Upper lobe of right lung (tissue), 1 donor: ENCODE data around the gene ELF4. TPM values are rescaled to one million over a fixed set of nuclear protein-coding genes. Genes with fewer than 3 reads are reported as not detected.
"Not testable (repeated sequence)": the region's sequence is repeated elsewhere in the genome, so short reads cannot be mapped to it uniquely, and the experiment has no call there.

Source experiments
- ATAC-seq: fragments of 200-7000 bp; cut with Tn5 transposase; one replicate; pipeline ENCODE4 v1.9.1; 2020; ENCODE audit warnings: mild to moderate bottlenecking, moderate library complexity
- DNase-seq: peaks from one replicate; pipeline ENCODE4 v3.0.0-alpha.2; 2020
- H3K27ac ChIP-seq: fragments of 200-600 bp; one replicate; pipeline ENCODE4 v1.8.0; 2022
- H3K27me3 ChIP-seq: fragments of 200-600 bp; one replicate; pipeline ENCODE4 v1.8.0; 2022; ENCODE audit warnings: mild to moderate bottlenecking
- H3K36me3 ChIP-seq: fragments of 200-600 bp; one replicate; pipeline ENCODE4 v1.8.0; 2022
- H3K4me1 ChIP-seq: fragments of 200-600 bp; one replicate; pipeline ENCODE4 v1.8.0; 2022
- H3K4me3 ChIP-seq: fragments of 200-600 bp; one replicate; pipeline ENCODE4 v1.8.0; 2022; ENCODE audit warnings: mild to moderate bottlenecking
- H3K9me3 ChIP-seq: fragments of 200-600 bp; one replicate; pipeline ENCODE4 v1.8.0; 2022
- intact Hi-C: fragments of 100-400 bp; cut with DNase I; formaldehyde crosslinking; loops from one replicate; pipeline ENCODE4 v1.11.0; 2022
- total RNA-seq: library from RNA; stranded (reverse); fragmentation: NEBNext Ultra II Directional; extraction: Animal tissue kit (Norgen Biotek cat#: 25700); gene quantifications from one replicate; pipeline ENCODE4 v1.2.1, GENCODE V29; 2021
- TF ChIP-seq, protein P1 (sequence below): fragments of 200-600 bp; IDR thresholded peaks from one replicate; pipeline ENCODE4 v1.8.0; 2022; ENCODE audit warnings: antibody characterized with exemption
- donor health status: DM: no; HTN: yes; CAD: no; lungs with severe emphysema.

Gene ELF4
- total RNA-seq, 1 donor from 2014 or later = 23.8 TPM

DNA sequence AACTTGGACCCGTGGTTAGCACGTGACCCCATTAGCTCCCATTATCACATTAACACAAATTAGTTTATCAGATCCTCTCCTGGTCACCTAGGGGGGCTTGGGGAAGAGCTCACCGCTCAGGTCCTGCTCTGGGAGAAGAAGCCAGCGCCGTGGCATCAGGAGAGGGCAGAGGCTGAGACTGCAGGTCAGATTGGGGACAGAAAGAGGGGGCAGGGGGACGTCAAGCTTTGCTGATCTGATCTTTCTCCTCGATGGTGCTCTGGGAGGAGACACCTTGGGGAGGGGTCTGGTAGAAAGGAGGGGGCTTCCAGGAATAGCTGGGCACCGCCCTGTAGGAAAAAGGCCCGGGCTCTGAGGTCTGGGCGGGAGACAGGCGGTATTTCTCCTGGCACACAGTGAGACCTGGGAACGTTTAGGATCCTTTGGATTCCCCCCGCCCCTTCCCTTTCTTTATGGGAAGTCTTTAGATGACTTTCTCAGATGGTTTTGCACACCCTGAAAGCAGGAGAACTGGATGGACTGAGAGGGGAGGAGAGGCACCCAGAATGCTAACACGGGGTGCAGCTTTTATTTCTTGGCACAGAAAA is 9.1 kb upstream of the ELF4 start:
- H3K4me3 ChIP-seq = no peak overlapping the region
- no peak for ATAC-seq
- intact Hi-C loops = no loop called here

DNA sequence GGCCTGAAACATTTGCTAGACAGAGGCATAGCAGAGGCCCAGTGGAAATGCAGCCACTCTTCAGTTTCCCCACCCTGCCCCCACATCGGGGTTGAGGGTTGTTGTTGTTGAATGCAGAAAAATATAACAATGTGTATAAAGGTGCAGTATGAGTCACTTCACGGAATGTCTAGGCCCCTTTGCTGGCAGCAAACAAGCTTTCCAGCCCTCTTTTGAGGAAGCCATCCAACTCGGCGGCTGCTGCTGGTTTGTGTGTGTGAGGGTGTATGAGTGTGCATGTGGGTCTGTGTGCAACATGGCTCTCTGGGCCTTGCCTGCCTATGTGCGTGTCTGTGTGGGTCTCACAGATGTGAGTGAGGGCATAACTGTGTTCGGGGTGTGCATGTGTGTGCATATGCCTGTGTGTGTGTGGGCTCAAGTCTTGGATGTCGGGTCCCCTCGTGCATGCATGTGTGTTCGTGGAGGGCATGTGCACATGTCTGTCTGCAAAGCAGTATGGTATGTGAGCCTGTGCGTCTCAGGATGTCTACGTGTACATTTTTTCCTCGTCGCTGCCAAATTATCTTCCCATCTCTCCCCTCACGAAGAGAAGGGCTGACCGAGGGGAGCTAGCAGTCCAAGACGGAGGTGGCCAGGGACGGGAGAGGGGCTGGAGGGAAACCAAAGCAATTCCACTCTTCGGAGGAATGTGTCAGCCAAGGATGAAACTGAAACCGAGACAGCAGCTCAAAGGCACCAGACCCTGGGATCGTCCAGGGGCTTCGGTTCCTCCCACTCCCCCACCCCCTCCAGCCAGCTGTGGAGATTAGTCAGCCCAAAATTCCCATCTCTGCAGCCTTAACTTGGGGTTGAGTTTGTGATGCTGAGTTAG is 8.4 kb upstream of the ELF4 start:
- intact Hi-C loops = no loop called here
- ATAC-seq (no peak), DNase-seq (no peak)
- H3K4me1 ChIP-seq = peaks cover 4% of the 10 kb centered on the region
- TF ChIP-seq, protein P1, sequence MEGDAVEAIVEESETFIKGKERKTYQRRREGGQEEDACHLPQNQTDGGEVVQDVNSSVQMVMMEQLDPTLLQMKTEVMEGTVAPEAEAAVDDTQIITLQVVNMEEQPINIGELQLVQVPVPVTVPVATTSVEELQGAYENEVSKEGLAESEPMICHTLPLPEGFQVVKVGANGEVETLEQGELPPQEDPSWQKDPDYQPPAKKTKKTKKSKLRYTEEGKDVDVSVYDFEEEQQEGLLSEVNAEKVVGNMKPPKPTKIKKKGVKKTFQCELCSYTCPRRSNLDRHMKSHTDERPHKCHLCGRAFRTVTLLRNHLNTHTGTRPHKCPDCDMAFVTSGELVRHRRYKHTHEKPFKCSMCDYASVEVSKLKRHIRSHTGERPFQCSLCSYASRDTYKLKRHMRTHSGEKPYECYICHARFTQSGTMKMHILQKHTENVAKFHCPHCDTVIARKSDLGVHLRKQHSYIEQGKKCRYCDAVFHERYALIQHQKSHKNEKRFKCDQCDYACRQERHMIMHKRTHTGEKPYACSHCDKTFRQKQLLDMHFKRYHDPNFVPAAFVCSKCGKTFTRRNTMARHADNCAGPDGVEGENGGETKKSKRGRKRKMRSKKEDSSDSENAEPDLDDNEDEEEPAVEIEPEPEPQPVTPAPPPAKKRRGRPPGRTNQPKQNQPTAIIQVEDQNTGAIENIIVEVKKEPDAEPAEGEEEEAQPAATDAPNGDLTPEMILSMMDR = no peak
- H3K27me3 ChIP-seq = no peaks in the 10 kb centered on the region
- no peak overlapping the region for H3K4me3 ChIP-seq
- no peaks in the 10 kb centered on the region for H3K36me3 ChIP-seq
- no peak overlapping the region for H3K27ac ChIP-seq
- H3K9me3 ChIP-seq = no peaks in the 10 kb centered on the region

More for the DNA sequence above, 9.1 kb upstream of the ELF4 start:
- H3K4me1 ChIP-seq = peaks cover 4% of the 10 kb centered on the region
- H3K9me3 ChIP-seq = no peaks in the 10 kb centered on the region
- no peak overlapping the region for H3K27ac ChIP-seq
- TF ChIP-seq, protein P1 = no peak
- H3K27me3 ChIP-seq = no peaks in the 10 kb centered on the region
- no peak for DNase-seq
- H3K36me3 ChIP-seq = no peaks in the 10 kb centered on the region

- H3K4me3 ChIP-seq = no peak overlapping the region
- H3K36me3 ChIP-seq = no peaks in the 10 kb centered on the region
- no peak overlapping the region for H3K27ac ChIP-seq
- intact Hi-C loops = no loop called here
- H3K4me1 ChIP-seq = peaks cover 4% of the 10 kb centered on the region
- TF ChIP-seq, protein P1 = no peak
- no peak for ATAC-seq
- no peak for DNase-seq
- H3K9me3 ChIP-seq = no peaks in the 10 kb centered on the region
- H3K27me3 ChIP-seq = no peaks in the 10 kb centered on the region
Measured at GRCh38 chrX:130117166-130117565, 6.9 kb upstream of the ELF4 start.

GRCh38 chrX:130115119-130115885 is 5.0 kb upstream of the ELF4 start:
- H3K27ac ChIP-seq, ATAC-seq, H3K27me3 ChIP-seq, H3K36me3 ChIP-seq, H3K4me3 ChIP-seq, DNase-seq, H3K4me1 ChIP-seq, H3K9me3 ChIP-seq, intact Hi-C loops: not testable (repeated sequence)

- Histone ChIP-seq H3K36me3 (no peaks in the 10 kb centered on the region), H3K27me3 (no peaks in the 10 kb centered on the region), H3K27ac (no peak overlapping the region), H3K9me3 (no peaks in the 10 kb centered on the region), H3K4me3 (no peak overlapping the region), H3K4me1 (no peaks in the 10 kb centered on the region)
- TF ChIP-seq, protein P1 = no peak
- intact Hi-C loops = no loop called here
- ATAC-seq (no peak), DNase-seq (no peak)
Measured at GRCh38 chrX:130114141-130114588, 3.9 kb upstream of the ELF4 start.
